ENCODE data around the gene GBF1.
"Not testable (repeated sequence)": the region's sequence is repeated elsewhere in the genome, so short reads cannot be mapped to it uniquely, and the experiment has no call there.

Gene GBF1, protein sequence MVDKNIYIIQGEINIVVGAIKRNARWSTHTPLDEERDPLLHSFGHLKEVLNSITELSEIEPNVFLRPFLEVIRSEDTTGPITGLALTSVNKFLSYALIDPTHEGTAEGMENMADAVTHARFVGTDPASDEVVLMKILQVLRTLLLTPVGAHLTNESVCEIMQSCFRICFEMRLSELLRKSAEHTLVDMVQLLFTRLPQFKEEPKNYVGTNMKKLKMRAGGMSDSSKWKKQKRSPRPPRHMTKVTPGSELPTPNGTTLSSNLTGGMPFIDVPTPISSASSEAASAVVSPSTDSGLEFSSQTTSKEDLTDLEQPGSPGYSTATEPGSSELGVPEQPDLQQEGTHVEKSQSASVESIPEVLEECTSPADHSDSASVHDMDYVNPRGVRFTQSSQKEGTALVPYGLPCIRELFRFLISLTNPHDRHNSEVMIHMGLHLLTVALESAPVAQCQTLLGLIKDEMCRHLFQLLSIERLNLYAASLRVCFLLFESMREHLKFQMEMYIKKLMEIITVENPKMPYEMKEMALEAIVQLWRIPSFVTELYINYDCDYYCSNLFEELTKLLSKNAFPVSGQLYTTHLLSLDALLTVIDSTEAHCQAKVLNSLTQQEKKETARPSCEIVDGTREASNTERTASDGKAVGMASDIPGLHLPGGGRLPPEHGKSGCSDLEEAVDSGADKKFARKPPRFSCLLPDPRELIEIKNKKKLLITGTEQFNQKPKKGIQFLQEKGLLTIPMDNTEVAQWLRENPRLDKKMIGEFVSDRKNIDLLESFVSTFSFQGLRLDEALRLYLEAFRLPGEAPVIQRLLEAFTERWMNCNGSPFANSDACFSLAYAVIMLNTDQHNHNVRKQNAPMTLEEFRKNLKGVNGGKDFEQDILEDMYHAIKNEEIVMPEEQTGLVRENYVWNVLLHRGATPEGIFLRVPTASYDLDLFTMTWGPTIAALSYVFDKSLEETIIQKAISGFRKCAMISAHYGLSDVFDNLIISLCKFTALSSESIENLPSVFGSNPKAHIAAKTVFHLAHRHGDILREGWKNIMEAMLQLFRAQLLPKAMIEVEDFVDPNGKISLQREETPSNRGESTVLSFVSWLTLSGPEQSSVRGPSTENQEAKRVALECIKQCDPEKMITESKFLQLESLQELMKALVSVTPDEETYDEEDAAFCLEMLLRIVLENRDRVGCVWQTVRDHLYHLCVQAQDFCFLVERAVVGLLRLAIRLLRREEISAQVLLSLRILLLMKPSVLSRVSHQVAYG (N-terminal part only)

DNA sequence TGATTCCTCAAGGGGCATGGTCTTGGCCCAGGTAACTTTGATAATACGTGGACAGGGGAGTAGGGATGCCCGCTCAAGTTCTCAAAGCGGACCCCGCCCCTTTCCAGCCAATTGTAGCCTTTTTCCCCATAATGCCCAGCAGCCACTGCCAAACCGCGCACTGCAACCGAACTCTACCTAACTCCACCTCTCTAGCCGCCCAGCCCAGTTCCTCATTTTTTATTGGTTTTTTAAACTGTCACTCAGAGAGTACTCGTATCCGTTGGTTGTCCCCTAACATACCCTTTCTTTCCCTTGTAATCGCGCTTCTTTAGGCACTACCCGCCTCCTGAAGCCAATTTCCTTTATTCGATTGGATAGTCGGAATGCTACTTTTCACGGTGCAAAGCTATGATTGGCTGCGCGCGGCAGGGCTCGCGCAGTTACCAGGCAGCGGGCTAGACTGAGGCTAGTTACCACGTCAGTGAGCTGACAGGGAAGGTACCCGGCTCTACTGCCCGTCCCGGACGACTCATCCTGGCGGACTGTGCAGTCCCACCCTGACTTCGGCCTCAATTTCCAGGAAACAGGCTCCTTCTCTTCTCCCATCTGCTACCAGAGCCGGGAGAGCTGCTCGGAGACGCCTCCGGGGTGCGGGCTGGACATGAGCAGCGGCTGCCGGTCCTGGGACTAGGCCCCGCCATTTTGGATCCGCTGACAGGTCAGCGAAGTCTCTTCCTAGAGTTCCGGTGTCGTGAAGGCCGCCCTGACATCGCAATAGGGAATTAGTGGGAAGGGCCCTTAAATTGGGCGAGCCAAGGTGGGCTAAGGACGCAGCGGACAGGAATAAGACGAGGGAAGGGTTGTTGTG lies at the start of gene GBF1:
Gene GBF1 (plus strand): TSS at position 451 of the 850 bp plus-strand sequence. CDS start 13,407 bp downstream, outside the sequence.
- FAIRE-seq = peak; percentile 100

DNA sequence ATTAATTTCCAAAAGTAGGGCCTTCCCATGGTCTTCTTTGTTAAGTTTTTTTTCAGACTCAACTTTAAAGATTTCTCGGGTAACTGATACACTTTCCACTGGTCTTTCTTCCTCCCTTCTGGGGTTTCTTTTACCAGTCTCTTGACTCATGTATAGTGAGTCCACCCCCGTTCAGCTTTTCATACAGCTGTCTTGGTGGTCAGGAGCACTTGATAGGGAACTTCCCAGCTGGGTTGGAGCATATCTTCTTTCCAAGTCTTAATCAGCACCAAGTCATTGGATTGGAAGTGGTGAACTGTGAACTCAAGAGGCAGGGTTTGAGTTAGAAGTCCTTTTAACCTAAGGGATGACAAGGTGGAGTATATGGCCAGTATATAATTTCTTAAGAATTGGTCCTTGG lies 48.4 kb upstream of the GBF1 start:
- FAIRE-seq = no peak

DNA sequence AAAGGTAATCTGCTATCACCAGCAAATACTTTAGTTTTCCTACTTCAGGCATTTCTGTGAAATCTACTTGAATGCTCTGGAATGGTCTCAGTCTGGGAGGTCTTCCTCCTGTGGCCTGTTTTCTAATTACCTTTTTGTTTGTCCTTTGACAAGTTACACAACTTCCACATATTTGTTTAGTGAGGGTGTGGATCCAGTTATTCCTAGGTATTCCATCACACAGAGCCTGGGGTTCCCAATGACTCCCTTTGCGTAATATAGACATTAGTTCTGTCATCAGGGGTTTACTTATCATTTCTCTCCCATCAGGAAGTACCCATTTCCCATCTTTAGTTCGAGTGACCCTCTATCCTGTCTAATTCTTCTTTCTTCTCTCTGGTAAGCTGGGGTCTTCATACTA lies 47.3 kb upstream of the GBF1 start:
- no peak for FAIRE-seq

DNA sequence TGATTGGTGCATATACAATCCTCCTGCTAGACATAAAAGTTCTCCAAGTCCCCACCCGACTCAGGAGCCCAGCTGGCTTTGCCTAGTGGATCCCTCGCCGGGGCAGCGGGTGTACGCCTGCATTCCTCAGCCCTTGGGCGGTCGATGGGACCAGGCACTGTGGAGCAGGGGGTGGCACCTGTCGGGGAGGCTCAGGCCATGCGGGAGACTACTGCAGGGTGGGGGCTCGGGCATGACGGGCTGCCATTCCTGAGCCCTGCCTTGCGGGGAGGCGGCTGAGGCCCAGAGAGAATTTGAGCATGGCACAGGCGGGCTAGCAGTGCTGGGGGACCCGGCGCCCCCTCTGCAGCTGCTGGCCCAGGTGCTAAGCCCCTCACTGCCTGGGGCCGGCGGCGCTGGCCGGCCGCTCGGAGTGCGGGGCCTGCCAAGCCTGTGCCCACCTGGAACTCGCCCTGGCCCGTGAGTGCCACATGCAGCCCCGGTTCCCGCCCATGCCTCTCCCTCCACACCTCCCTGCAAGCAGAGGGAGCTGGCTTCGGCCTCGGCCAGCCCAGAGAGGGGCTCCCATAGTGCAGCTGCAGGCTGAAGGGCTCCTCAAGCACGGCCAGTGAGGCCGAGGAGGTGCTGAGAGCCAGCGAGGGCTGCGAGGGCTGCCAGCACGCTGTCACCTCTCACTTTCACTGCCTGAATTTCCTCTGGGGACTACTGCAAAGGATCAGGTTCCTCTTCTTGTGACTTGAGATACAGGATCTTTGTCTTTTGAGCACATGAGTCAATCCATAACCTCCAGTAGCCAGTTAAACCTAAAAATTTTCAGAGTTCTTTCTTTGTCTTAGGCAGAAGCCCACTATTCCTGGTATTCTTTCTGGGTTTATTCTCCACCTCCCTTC lies 44.3 kb upstream of the GBF1 start:
- no peak for FAIRE-seq

DNA sequence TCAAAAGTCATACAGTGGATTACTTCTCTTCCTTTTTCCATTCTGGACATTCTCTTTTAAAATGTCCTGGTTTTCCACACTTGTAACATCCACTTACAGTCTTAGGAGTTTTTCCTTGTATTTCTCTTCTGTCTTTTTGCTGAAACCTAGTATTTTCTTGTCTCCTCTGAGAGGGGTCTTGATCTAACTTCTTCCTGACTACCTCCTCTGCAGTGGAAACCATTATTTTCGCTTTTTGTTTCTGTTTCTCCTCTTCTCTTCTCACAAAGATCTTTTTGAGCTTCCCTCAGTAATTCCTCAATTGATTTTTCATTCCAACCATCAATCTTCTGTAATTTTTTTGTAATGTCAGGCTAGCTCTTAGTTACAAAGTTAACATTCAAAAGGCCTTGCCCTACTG lies 42.9 kb upstream of the GBF1 start:
- FAIRE-seq = no peak

DNA sequence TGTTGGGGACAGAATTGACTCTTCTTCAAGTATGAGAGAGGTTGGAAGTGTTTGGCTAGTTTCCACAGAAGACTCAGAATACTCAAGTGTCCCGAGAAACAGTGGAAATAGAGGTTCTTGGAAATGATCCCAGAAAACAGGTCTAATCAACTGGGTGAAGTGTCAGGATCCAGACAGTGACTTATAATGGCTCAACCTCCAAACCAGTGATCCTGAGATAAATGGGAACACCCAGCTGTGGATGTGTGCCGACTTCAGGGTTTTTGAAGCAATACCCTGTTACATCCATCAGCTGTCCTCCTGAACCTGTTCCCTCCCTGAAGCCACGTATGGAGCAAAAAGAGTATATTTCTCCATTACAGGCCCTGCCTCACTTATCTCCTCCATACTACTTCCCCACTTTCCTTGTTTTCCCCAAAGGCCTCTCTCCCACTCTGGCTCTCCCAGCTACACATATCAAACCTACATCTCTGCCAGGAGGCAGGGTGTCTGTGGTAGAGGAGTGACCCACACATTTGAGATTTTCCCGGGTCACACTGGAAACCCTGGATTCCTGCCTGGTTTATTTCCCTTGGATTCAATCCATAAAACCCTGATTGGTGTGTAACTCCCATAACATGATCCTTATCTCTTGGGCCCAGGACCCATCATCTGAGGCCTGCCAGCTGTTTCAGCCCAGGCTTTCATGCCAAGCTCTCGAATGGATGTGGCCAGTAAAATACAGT lies 36.9 kb upstream of the GBF1 start:
- no peak for FAIRE-seq

DNA sequence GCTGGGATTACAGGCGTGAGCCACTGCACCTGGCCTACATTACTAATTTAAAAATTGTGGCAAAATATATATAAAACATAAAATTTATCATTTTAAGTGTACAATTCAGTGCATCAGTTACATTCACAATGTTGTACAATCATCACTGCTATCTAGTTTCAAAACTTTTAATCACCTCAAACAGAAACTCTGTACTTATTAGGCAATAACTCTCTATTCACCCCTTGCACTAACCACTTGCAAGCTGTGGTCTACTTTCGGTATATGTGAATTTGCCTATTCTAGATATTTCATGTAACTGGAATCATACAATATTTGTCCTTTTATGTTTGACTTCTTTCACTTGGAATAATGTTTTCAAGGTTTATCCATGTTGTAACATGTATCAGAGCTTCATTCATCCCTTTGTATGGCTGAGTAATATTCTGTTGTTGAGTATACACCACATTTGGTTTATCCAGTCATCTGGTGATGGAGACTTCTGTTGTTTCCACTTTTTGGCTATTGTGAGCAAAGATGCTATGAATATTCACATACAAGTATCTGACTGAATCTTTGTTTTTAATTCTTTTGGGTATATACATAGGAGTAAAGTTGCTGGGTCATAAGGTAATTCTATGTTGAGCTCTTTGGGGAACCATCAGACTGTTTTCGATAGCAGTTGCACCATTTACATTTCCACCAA lies 33.6 kb upstream of the GBF1 start:
- FAIRE-seq = no peak

DNA sequence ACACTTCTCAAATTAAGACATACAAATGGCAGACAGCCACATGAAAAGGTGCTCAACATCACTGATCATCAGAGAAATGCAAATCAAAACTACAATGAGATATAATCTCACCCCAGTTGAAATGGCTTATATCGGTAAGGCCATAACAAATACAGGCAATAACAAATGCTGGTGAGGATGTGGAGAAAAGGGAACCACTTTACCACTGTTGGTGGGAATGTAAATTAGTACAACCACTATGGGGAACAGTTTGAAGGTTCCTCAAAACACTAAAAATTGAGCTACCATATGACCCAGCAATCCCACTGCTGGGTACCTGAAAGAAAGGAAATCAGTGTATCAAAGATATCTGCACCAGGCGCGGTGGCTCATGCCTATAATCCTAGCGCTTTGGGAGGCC lies 31.7 kb upstream of the GBF1 start:
- FAIRE-seq = not testable (repeated sequence)

DNA sequence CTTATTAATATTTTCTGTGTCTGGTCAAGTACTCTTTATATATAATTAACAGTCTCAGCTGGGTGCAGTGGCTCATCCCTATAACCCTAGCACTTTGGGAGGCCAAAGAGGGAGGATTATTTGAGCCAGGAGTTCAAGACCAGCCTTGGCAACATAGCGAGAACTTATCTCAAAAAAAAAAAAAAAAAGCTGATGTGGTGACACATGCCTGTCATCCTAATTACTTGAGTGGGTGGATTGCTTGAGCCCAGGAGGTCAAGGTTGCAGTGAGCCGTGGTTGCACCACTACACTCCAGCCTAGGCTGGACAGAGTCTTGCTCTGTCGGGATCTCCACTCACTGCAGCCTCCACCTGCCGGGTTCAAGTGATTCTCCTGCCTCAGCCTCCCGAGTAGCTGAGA lies 26.0 kb upstream of the GBF1 start:
- FAIRE-seq = no peak

DNA sequence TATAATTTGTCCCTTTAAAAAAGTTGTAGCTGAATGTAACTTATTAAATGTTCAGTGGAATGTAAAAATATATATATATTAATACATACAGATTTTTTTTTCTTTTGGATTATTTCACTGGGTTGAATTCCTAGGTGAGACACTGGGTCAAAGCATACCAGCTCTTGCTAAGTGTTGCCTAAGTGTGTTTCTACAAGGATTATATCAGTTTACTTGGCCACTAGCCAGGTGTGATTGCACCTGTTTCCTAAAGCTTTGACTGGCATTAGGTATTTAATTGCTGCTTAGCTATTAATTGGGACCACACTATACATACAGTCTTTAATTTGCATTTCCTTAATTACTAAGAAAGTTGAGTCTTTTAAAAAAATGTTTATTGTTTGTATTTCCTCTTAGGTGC lies 24.7 kb upstream of the GBF1 start:
- FAIRE-seq = no peak

DNA sequence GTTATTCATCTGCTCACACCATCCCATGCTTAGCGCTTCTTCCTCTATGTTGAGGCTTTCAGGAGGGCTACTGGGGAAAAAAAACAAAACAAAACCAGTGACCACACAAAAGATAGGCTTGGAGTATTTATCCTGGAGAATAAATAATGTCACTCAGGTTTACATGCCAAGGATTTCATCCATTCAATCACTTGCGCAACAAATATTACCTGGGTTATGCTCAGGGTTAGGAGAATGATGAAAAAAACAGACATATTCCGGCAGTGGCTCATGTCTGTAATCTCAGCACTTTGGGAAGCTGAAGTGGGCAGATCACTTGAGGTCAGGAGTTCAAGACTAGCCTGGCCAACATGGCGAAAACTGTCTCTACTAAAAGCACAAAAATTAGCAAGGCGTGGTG lies 22.5 kb upstream of the GBF1 start:
- no peak for FAIRE-seq

DNA sequence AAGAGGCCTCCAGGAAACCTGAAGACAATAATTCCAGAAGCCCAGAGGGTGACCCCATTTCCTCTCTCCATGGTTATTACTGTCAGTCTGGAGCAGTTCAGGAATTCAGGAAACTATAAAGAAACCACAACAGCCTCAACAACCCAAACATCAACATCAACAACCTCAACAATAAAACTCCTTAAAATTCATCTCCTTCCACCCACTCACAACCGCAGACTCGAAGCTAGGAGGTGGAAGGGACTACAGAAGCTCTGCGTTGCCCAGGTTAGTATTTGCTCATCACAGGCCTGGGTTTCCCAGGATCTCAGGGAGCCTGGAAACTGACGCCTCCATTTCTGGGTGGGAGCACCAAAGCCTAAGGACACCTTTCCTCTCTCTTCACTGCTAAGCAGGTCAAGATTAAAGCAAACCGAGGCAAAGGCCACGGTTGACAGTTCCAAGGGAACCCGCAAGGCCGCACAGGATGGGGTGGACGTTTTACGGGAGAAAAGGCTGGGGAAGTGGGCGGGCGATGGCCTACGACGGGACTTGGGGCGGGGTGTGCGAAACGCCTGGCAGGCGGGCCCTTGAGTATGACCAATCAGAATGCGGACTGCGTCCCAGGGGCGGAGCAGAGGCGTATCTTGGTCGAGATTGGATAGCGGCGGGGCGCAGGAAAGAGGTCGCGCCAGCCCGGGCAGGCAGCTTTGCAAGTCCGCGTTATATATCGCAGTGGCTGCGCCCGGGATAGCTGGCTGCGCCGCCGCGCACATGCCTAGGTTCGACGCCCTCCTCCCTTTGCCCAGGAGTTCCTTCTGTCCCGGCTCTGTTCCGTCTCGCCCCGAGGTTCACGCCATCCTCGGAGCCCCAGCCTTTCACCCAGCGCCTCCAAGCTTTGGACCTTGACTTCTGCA lies 19.4 kb upstream of the GBF1 start, which contains the start of gene ELOVL3:
Gene ELOVL3 (plus strand): TSS at position 654 of the 896 bp plus-strand sequence. CDS start 250 bp downstream, outside the sequence.
- no peak for FAIRE-seq

DNA sequence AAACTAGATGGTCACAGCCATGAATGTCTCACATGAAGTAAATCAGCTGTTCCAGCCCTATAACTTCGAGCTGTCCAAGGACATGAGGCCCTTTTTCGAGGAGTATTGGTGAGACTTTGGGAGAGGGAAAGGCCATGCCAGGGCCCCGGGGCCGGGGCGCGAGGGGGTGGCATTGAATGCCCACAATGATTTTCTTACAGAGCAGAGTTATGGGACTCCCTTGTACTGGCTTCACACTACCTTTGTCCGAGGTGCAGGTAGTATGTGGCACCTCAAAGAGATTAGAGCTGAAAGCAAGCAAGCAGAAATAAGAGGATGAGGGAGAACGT lies 18.8 kb upstream of the GBF1 start:
- FAIRE-seq = no peak

DNA sequence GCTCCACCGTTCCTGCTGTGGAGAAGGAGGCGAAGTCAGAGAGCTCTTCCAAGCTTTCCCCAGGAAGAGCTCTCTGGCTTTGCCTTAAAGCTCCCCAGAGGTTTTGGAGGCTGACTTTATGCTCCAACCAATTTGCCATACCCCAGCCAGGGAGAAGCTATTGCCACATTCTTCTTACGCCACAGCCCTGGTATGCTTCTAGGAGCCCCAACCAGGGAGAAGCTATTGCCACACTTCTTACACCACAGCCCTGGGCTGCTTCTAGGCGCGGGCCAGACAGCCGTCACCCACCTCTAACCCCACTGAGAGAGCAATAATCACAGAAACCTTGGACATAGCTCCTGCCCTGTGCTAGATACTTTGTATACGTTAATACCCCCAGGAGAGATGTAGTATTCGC lies 18.3 kb upstream of the GBF1 start:
- no peak for FAIRE-seq

DNA sequence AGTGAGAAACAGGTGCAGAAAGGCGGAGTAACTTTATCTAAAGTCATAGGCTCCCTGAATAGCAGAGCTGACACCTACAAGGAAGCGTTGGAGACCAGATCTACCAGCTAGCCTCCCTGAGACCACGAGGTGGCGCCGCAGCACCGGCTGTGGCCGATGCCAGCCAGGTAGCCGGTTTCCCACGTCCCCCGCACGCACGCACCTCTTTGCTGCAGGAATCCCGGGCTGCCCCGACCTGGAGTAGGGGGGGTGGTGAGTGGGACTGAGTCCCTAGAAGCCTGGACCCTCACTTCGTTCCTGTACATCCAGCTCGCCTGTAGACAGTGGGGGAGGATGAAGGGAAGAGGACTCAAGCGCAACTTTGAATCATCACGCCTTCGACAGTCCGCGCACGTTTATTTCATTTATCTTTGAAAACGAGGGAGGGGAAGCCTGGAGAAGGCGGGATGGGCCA lies 15.5 kb upstream of the GBF1 start:
- no peak for FAIRE-seq

DNA sequence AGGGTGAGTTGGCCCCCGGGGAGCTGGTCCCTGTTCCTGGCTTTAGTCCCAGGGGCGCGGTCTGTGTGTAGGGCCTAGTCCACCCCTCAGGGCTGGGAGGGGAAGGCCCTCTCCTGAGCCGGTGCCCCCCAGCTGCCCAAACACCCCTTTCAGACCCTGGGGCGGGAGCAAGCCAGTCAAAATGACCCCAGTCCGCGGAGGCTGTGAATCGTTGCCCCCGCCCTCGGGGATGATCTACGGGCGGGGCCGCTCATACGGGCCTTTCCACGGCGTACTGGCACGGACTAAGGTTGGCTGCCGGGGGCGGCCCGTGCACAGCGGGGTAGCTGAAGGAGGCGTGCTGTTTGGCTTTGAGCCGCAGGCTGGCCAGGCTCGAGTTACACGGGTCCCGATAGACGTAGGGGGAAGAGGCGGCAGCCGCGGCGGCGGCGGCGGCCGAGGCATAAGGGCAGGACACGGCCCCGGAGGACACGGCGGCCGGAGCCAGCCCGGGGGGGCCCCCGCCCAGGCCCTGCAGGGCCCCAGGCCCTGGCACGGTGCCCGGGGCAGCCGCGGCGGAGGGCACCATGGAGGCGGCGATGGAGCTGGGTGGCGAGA lies 15.0 kb upstream of the GBF1 start:
- no peak for FAIRE-seq

DNA sequence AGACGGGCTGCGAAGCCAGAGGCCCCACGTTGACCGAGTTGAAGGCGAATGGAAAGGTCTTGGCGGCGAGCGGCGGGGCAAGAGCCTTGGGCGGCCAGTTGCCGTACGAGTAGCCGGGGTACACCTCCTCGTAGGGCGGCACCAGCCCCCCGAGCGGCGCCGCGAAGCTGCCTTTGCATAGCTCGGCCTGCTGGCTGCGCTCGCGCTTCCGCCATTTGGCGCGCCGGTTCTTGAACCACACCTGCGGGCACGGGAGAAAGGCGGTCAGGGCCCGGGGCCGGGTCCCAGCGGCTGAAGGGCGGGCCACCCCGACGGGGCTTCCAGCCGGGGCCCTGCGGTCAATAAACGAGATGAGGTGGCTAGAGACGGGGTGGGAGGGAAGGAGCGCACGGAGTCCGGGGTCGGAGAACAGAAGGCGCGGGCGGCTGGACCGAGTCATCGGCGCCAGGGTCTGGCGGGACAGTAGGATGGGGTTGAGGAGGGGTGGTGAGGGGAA lies 14.4 kb upstream of the GBF1 start:
- FAIRE-seq = no peak

All from A204.1 (cell line).